ENCODE results near the gene MTERF2. TPM values are rescaled to one million over a fixed set of nuclear protein-coding genes. Genes with fewer than 3 reads are reported as not detected.
A peak's percentile ranks its signal among the peaks of the same experiment; 100 is the strongest.

Gene MTERF2
- total and polyA plus RNA-seq, 10 of the 15 experiments (the other 5 are each of a cell fraction or from before 2014, with no cell fraction given): 2.1 to 9.8 (median 6.7) TPM

DNA sequence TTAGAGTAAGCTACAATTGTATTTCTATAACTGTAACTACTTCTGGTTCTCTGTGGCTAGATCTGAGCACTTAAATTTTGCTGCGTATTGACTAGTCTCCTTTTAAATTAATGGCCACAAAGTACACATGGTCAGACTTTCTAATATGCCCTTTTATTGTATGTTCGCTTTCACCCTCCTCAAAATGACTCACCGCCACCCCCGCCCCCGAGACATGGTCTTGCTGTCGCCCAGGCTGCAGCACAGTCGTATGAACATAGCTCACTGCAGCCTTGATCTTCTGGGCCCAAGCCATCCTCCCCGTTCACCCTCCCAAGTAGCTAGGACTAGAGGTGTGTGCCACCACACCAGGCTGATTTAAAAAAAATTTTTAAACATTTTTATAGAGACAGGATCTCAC, 11.8 kb downstream of the MTERF2 start (continued):
- TF ChIP-seq, protein P1, sequence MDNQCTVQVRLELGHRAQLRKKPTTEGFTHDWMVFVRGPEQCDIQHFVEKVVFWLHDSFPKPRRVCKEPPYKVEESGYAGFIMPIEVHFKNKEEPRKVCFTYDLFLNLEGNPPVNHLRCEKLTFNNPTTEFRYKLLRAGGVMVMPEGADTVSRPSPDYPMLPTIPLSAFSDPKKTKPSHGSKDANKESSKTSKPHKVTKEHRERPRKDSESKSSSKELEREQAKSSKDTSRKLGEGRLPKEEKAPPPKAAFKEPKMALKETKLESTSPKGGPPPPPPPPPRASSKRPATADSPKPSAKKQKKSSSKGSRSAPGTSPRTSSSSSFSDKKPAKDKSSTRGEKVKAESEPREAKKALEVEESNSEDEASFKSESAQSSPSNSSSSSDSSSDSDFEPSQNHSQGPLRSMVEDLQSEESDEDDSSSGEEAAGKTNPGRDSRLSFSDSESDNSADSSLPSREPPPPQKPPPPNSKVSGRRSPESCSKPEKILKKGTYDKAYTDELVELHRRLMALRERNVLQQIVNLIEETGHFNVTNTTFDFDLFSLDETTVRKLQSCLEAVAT (IDR thresholded peaks at IDR 0.05): no peak
- TF ChIP-seq IRF4 (IDR thresholded peaks at IDR 0.05; ENCODE audit: low read depth, low read length): no peak
- TF ChIP-seq, protein P2, sequence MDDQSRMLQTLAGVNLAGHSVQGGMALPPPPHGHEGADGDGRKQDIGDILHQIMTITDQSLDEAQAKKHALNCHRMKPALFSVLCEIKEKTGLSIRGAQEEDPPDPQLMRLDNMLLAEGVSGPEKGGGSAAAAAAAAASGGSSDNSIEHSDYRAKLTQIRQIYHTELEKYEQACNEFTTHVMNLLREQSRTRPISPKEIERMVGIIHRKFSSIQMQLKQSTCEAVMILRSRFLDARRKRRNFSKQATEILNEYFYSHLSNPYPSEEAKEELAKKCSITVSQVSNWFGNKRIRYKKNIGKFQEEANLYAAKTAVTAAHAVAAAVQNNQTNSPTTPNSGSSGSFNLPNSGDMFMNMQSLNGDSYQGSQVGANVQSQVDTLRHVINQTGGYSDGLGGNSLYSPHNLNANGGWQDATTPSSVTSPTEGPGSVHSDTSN (IDR thresholded peaks at IDR 0.05; ENCODE audit: insufficient replicate concordance, low read depth, low read length): no peak
- no peak for TF ChIP-seq RBBP5 (conservative IDR thresholded peaks at IDR 0.05)
- TF ChIP-seq IKZF2 (IDR thresholded peaks at IDR 0.05): no peak
- TF ChIP-seq NR2C1 (IDR thresholded peaks at IDR 0.05): no peak

DNA sequence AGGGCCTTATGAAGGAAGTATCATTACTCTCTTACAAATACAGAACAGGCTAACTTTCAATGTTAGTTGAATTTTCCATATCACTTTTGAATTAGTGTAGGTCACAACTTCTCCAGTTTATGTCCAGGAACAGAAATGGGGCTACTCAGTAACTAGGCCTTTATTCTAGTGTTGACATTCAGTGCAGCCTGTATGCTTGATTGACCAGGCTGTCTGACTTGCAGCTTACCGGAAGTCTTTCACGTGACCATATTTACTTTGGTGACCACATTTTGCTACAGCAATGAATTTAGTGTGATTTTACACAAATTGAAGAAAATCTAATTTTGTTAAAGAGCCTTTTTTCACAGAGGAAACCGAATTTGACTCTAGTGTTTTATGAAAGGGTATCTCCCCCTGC, 12.4 kb downstream of the MTERF2 start:
- BruUV-seq (replicated peaks): no TSS peak

More for the DNA sequence above, 12.4 kb downstream of the MTERF2 start:
- in situ Hi-C loops (cut with MboI) (no loop called here), intact Hi-C loops (cut with micrococcal nuclease; ENCODE audit: unreplicated experiment) (no loop called here)
- H3K4me3 ChIP-seq: no peak overlapping the region
- ChIA-PET RAD21 (ENCODE audit: unreplicated experiment) (no interaction called here), SMC1A (ENCODE audit: uncharacterized antibody, unreplicated experiment) (interaction anchor here (1.3 kb wide), 1 partner anchor 10 kb away, joined by 4 read pairs; no protein-coding TSS in a partner anchor), CTCF (no interaction called here), POLR2A (no interaction called here)
- peaks cover 0 to 8% of the 10 kb centered on the region in 2 experiments; a peak in 2 of 4 replicates for H3K36me3 ChIP-seq (ENCODE audit: control insufficient read depth in 2 of 2, insufficient read depth in 2 of 2, low read length in 1 of 2)
- TF ChIP-seq, protein P3, sequence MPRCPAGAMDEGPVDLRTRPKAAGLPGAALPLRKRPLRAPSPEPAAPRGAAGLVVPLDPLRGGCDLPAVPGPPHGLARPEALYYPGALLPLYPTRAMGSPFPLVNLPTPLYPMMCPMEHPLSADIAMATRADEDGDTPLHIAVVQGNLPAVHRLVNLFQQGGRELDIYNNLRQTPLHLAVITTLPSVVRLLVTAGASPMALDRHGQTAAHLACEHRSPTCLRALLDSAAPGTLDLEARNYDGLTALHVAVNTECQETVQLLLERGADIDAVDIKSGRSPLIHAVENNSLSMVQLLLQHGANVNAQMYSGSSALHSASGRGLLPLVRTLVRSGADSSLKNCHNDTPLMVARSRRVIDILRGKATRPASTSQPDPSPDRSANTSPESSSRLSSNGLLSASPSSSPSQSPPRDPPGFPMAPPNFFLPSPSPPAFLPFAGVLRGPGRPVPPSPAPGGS (IDR thresholded peaks at IDR 0.05; ENCODE audit: borderline replicate concordance, insufficient read depth, low read depth, low read length, poor library complexity, severe bottlenecking): no peak
- TF ChIP-seq NRF1 (conservative IDR thresholded peaks at IDR 0.05; ENCODE audit: low read depth, low read length): no peak
- no peak for TF ChIP-seq CHD1 (IDR thresholded peaks at IDR 0.05; ENCODE audit: low read depth, low read length)
- TF ChIP-seq, protein P4, sequence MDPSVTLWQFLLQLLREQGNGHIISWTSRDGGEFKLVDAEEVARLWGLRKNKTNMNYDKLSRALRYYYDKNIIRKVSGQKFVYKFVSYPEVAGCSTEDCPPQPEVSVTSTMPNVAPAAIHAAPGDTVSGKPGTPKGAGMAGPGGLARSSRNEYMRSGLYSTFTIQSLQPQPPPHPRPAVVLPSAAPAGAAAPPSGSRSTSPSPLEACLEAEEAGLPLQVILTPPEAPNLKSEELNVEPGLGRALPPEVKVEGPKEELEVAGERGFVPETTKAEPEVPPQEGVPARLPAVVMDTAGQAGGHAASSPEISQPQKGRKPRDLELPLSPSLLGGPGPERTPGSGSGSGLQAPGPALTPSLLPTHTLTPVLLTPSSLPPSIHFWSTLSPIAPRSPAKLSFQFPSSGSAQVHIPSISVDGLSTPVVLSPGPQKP (IDR thresholded peaks at IDR 0.05; ENCODE audit: low read depth, low read length): peak; percentile 84
- peak; percentile 39; the same call in 1 of the 2 replicates for TF ChIP-seq ATF7 (IDR thresholded peaks at IDR 0.05; ENCODE audit: low read depth)
- TF ChIP-seq, protein P5, sequence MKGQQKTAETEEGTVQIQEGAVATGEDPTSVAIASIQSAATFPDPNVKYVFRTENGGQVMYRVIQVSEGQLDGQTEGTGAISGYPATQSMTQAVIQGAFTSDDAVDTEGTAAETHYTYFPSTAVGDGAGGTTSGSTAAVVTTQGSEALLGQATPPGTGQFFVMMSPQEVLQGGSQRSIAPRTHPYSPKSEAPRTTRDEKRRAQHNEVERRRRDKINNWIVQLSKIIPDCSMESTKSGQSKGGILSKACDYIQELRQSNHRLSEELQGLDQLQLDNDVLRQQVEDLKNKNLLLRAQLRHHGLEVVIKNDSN (IDR thresholded peaks at IDR 0.05; ENCODE audit: borderline replicate concordance, extremely low read length, insufficient read depth, low read depth, low read length): no peak
- peak; percentile 80 for TF ChIP-seq RAD51 (IDR thresholded peaks at IDR 0.05)
- TF ChIP-seq BHLHE40 (IDR thresholded peaks at IDR 0.05; ENCODE audit: borderline replicate concordance in 1 of 2, low read depth in 2 of 2, low read length in 1 of 2): peak; percentile 92 to 93
- TF ChIP-seq, protein P6, sequence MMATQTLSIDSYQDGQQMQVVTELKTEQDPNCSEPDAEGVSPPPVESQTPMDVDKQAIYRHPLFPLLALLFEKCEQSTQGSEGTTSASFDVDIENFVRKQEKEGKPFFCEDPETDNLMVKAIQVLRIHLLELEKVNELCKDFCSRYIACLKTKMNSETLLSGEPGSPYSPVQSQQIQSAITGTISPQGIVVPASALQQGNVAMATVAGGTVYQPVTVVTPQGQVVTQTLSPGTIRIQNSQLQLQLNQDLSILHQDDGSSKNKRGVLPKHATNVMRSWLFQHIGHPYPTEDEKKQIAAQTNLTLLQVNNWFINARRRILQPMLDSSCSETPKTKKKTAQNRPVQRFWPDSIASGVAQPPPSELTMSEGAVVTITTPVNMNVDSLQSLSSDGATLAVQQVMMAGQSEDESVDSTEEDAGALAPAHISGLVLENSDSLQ (IDR thresholded peaks at IDR 0.05): peak; percentile 66; the same call in 1 of the 2 replicates
- peak; percentile 76 for TF ChIP-seq RUNX3 (IDR thresholded peaks at IDR 0.05; ENCODE audit: low read length)
- 41% methylated on average over 3 of the region's 3 CpGs for WGBS (ENCODE audit: insufficient coverage, insufficient replicate concordance, low lambda C conversion rate, missing lambda C conversion rate)
- H3K4me1 ChIP-seq (ENCODE audit: control insufficient read depth, insufficient read depth, low read length): peaks cover 5% of the 10 kb centered on the region; the same call in 1 of the 2 replicates
- no peak overlapping the region for H3K27ac ChIP-seq (ENCODE audit: control insufficient read depth, insufficient read depth)
- no peaks in the 10 kb centered on the region for H3K27me3 ChIP-seq (replicated peaks in 1 of 2; ENCODE audit: control insufficient read depth in 2 of 2, insufficient read depth in 2 of 2, low read length in 1 of 2)
- H3K4me2 ChIP-seq (ENCODE audit: control insufficient read depth, insufficient read depth): peak overlapping the region; percentile 17; the same call in 1 of the 2 replicates
- FAIRE-seq (peak; percentile 90), DNase-seq (ENCODE audit: low read depth, low spot score) (no peak), ATAC-seq (peak; percentile 99)
- H4K20me1 ChIP-seq (ENCODE audit: control insufficient read depth, insufficient read depth): no peaks in the 10 kb centered on the region
- H3K9me3 ChIP-seq (replicated peaks; ENCODE audit: control insufficient read depth, insufficient read depth, low read length): no peaks in the 10 kb centered on the region
- no peak overlapping the region for H3K9ac ChIP-seq (ENCODE audit: control insufficient read depth, insufficient read depth, low read length)
- H2AFZ ChIP-seq (ENCODE audit: control insufficient read depth, low read depth, low read length): no peak overlapping the region
- no peaks in the 10 kb centered on the region; the same call in 1 of the 2 replicates for H3K79me2 ChIP-seq (ENCODE audit: control insufficient read depth, insufficient read depth, low read length)

All from GM12878 (cell line).